Fibroblast of lung (primary cell): ENCODE data around the gene CHCHD6. TPM values are rescaled to one million over a fixed set of nuclear protein-coding genes. Genes with fewer than 3 reads are reported as not detected.

ENCODE experiments used
- DNase-seq, 2 donors: peaks; one replicate each; pipeline versions ENCODE4 v3.0.0 to v3.0.0-alpha.2; 2010; ENCODE audit warnings: low read depth in 2 of 2
- H2AFZ ChIP-seq: 2 replicates; pipeline ENCODE4 v1.5.1; 2012; ENCODE audit warnings: low read length, control low read depth, inconsistent platforms
- H3K27ac ChIP-seq: 2 replicates; pipeline ENCODE4 v1.5.1; 2011; ENCODE audit warnings: low read length, control low read depth; ENCODE audit not compliant: insufficient read depth
- H3K27me3 ChIP-seq: 2 replicates; pipeline ENCODE4 v1.5.1; 2011; ENCODE audit warnings: mild to moderate bottlenecking, low read length; ENCODE audit not compliant: control insufficient read depth, insufficient read depth
- H3K36me3 ChIP-seq: 2 replicates; pipeline ENCODE4 v1.5.1; 2011; ENCODE audit warnings: low read length; ENCODE audit not compliant: control insufficient read depth, insufficient read depth
- H3K4me1 ChIP-seq: 2 replicates; pipeline ENCODE4 v1.5.1; 2011; ENCODE audit warnings: low read length; ENCODE audit not compliant: control insufficient read depth, insufficient read depth; ENCODE audit errors: extremely low read depth
- H3K4me2 ChIP-seq: 2 replicates; pipeline ENCODE4 v1.5.1; 2011; ENCODE audit warnings: low read length, control low read depth; ENCODE audit not compliant: insufficient read depth; ENCODE audit errors: extremely low read depth
- H3K4me3 ChIP-seq, 4 experiments: fragments of 200-600 bp in 1 of 4; sonication (generic) in 1 of 4; replicated peaks in 1 of 4; 2 replicates each; pipeline ENCODE4 v1.5.1; 2011 to 2016; ENCODE audit warnings: low read length in 4 of 4, low read depth in 3 of 4, mild to moderate bottlenecking in 3 of 4, control low read depth in 2 of 4, inconsistent platforms in 1 of 4, mixed read lengths in 1 of 4; ENCODE audit not compliant: insufficient read depth in 1 of 4; ENCODE audit errors: control extremely low read depth in 1 of 4
- H3K79me2 ChIP-seq: 2 replicates; pipeline ENCODE4 v1.5.1; 2012; ENCODE audit warnings: mild to moderate bottlenecking, low read length, inconsistent platforms; ENCODE audit not compliant: control insufficient read depth, insufficient read depth
- H3K9ac ChIP-seq: 2 replicates; pipeline ENCODE4 v1.5.1; 2011; ENCODE audit warnings: mild to moderate bottlenecking, low read length, control low read depth; ENCODE audit not compliant: insufficient read depth
- H3K9me3 ChIP-seq: 2 replicates; pipeline ENCODE4 v1.5.1; 2012; ENCODE audit warnings: low read depth, low read length; ENCODE audit not compliant: control insufficient read depth, insufficient read depth
- H4K20me1 ChIP-seq: 2 replicates; pipeline ENCODE4 v1.5.1; 2011; ENCODE audit warnings: low read length; ENCODE audit not compliant: control insufficient read depth, insufficient read depth; ENCODE audit errors: extremely low read depth
- EZH2 ChIP-seq: IDR thresholded peaks from 2 replicates; pipeline ENCODE4 v1.5.1; 2012; ENCODE audit warnings: low read length, control low read depth, mild to moderate bottlenecking; ENCODE audit errors: missing control alignments
- polyA plus RNA-seq, 2 donors: library from polyadenylated mRNA; depleted of rRNA in 1 of 2; stranded (reverse) in 1 of 2; unstranded in 1 of 2; fragments of >200 nt; gene quantifications; 2 replicates each; pipeline ENCODE4 v1.2.1, GENCODE V29; 2011 to 2012; ENCODE audit warnings: missing spikeins in 1 of 2
- total RNA-seq: library from RNA; depleted of rRNA; stranded (reverse); fragments of >200 nt; gene quantifications from 2 replicates; pipeline ENCODE4 v1.2.1, GENCODE V29; 2014
- TF ChIP-seq, protein P1 (sequence below), 2 donors: IDR thresholded peaks in 1 of 2; conservative IDR thresholded peaks in 1 of 2; 1 replicate in 1 of 2; 2 replicates in 1 of 2; pipeline ENCODE4 v1.5.1; 2011 to 2012; ENCODE audit warnings: low read length in 2 of 2, control low read depth in 1 of 2, inconsistent platforms in 1 of 2, low read depth in 1 of 2, mild to moderate bottlenecking in 1 of 2

The CHCHD6 gene
- total and polyA plus RNA-seq, 2 donors (not counting 1 experiment from before 2014, with no cell fraction given), result 9.5 to 11.1 TPM

DNA sequence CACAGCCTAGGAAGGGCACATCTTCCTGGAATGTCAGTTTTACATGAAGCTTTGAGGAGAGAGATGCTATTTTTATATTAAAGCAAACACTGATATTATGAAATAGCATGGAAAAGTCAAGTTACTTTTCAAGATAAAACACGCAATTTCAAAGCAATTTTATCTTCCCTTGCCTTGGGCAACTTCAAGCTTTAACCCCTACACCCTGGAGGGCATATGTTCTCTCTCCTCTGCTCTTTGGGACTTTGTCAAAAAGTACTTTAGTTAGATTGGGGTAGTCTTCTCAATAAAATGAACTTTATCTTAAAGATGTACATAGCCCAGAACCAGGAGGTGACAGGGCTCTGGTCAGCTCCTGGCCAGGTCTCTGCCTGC is 192.0 kb downstream of the CHCHD6 start:
- no peak for TF ChIP-seq EZH2
- TF ChIP-seq, protein P1, sequence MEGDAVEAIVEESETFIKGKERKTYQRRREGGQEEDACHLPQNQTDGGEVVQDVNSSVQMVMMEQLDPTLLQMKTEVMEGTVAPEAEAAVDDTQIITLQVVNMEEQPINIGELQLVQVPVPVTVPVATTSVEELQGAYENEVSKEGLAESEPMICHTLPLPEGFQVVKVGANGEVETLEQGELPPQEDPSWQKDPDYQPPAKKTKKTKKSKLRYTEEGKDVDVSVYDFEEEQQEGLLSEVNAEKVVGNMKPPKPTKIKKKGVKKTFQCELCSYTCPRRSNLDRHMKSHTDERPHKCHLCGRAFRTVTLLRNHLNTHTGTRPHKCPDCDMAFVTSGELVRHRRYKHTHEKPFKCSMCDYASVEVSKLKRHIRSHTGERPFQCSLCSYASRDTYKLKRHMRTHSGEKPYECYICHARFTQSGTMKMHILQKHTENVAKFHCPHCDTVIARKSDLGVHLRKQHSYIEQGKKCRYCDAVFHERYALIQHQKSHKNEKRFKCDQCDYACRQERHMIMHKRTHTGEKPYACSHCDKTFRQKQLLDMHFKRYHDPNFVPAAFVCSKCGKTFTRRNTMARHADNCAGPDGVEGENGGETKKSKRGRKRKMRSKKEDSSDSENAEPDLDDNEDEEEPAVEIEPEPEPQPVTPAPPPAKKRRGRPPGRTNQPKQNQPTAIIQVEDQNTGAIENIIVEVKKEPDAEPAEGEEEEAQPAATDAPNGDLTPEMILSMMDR (conservative IDR thresholded peaks at IDR 0.05 in 1 of 2, IDR thresholded peaks at IDR 0.05 in 1 of 2; ENCODE audit: low read depth in 1 of 2, low read length in 2 of 2), result no peak
- Histone ChIP-seq H3K4me3 (no peak overlapping the region), H3K36me3 (no peaks in the 10 kb centered on the region), H4K20me1 (no peaks in the 10 kb centered on the region), H3K9me3 (no peaks in the 10 kb centered on the region), H3K4me1 (no peaks in the 10 kb centered on the region), H3K9ac (no peak overlapping the region), H3K27ac (no peak overlapping the region), H3K27me3 (no peaks in the 10 kb centered on the region), H2AFZ (no peak overlapping the region), H3K79me2 (no peaks in the 10 kb centered on the region), H3K4me2 (no peak overlapping the region)
- DNase-seq, result no peak

DNA sequence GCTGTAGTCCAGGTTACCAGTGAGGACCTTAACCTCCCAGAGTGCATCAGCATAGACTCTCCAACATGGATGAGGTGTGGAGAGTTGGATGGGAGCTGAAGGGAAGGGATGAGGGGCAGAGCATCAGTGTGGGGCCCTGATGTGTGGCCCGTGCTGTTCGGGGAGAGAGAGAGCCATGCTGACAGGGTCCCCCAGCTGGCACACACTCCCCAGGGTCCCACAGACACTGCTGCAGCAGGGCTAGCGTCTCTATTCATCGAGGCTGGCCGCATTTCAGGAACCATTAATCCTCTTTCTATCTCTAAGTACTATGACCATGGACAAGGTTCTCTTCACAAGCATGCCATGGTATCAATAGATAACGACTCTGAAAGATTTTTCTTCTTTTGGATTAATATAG is 192.9 kb downstream of the CHCHD6 start:
- Histone ChIP-seq H3K27me3 (no peaks in the 10 kb centered on the region), H3K79me2 (no peaks in the 10 kb centered on the region), H3K4me2 (no peak overlapping the region), H3K4me3 (no peak overlapping the region), H3K9me3 (no peaks in the 10 kb centered on the region), H2AFZ (no peak overlapping the region), H3K4me1 (no peaks in the 10 kb centered on the region), H4K20me1 (no peaks in the 10 kb centered on the region), H3K9ac (no peak overlapping the region), H3K27ac (no peak overlapping the region), H3K36me3 (no peaks in the 10 kb centered on the region)
- no peak for TF ChIP-seq EZH2
- TF ChIP-seq, protein P1 (conservative IDR thresholded peaks at IDR 0.05 in 1 of 2, IDR thresholded peaks at IDR 0.05 in 1 of 2; ENCODE audit: low read depth in 1 of 2, low read length in 2 of 2), result no peak
- DNase-seq, result no peak

GRCh38 chr3:126897943-126898342 is 193.9 kb downstream of the CHCHD6 start:
- Histone ChIP-seq H3K27ac (no peak overlapping the region), H3K9me3 (no peaks in the 10 kb centered on the region), H3K4me1 (no peaks in the 10 kb centered on the region), H2AFZ (no peak overlapping the region), H3K27me3 (no peaks in the 10 kb centered on the region), H3K4me3 (no peak overlapping the region), H3K4me2 (no peak overlapping the region), H4K20me1 (no peaks in the 10 kb centered on the region), H3K9ac (no peak overlapping the region), H3K79me2 (no peaks in the 10 kb centered on the region), H3K36me3 (no peaks in the 10 kb centered on the region)
- TF ChIP-seq, protein P1 (conservative IDR thresholded peaks at IDR 0.05 in 1 of 2, IDR thresholded peaks at IDR 0.05 in 1 of 2; ENCODE audit: low read depth in 1 of 2, low read length in 2 of 2), result no peak
- TF ChIP-seq EZH2, result no peak
- DNase-seq, result no peak
